C4-2B (cell line): ENCODE measurements around the gene NLRC5.
"Not testable (repeated sequence)": the region's sequence is repeated elsewhere in the genome, so short reads cannot be mapped to it uniquely, and the experiment has no call there.

Experiments
- H3K27ac ChIP-seq: fragments of 450-650 bp; 2 replicates; pipeline ENCODE4 v1.5.1; 2017
- CTCF ChIP-seq: fragments of 450-650 bp; conservative IDR thresholded peaks from 2 replicates; pipeline ENCODE4 v1.5.1; 2017; ENCODE audit warnings: mild to moderate bottlenecking
- ZFX ChIP-seq: fragments of 450-650 bp; IDR thresholded peaks from 2 replicates; pipeline ENCODE4 v1.6.1; 2017

Gene NLRC5

DNA sequence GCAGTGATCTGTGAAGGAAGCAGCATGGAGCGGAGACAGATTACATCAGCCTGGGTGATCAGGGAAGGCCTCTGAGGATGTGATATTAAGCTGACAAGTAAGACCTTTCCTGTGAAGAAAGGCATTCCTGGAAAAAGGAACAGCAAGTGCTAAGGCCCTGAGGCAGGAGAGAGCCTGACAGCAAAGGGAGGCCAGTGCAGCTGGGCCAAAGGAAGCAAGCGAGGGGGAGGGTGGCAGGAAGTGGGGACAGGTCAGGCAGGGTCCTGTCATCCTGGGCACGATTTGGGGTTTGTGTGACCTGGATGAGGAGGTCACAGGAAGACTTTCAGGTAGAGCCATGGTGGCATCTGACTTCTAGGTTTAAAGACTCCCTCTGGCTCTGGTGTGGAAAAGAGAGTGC lies 115.3 kb downstream of the NLRC5 start:
- H3K27ac ChIP-seq, result no peak overlapping the region
- TF ChIP-seq CTCF (no peak), ZFX (no peak)

- TF ChIP-seq CTCF (no peak), ZFX (no peak)
- no peak overlapping the region for H3K27ac ChIP-seq
Measured at GRCh38 chr16:57105184-57105583, 115.8 kb downstream of the NLRC5 start.

DNA sequence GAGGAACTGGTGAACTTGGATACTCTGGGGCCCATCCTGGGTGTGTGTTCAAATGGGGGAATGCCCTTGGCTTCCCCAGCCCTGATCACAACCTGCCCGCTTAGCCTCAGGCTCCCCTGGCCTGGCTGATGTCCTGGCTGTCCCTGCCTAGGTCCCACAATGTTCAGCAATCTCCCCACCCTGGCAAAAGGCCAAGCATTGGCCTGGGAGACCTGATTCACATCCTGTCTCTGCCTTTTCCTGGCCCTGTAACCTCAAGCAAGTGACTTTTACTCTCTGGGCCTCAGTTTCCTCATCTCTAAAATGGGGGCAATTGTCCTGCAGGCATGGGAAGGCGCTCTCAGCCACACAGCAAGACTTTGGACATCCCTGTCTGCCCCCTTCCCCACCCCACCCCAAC lies 117.4 kb downstream of the NLRC5 start:
- H3K27ac ChIP-seq, result no peak overlapping the region
- TF ChIP-seq CTCF, result no peak
- TF ChIP-seq ZFX, result no peak

DNA sequence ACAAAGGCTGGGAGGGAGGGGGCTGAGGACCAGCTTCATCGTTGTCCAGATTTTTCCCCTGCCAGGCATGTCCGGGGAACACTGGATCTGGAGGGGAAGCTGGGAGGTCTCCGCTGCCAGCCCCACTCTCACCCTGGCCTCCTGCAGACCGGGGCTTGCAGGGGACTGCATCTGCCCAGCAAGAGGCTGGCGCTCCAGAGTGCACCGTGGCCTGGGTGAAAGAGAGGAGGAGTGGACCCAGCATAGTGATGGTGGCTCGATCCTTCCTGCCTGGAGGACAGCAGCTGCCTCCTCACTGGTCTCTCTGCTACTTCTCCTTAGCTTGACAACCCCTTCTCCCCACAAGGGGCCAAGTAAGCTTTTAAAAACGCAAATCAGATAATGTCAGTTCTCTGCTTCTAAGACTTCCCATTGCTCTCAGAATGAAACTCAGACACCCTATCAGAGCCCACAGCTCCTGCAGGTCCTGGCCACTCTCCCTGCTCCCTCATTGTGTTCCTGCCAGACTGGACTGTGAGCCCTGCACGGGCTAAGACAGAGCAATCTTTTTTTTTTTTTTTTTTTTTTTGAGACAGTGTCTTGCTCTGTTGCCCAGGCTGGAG lies 118.1 kb downstream of the NLRC5 start:
- TF ChIP-seq ZFX, result no peak
- no peak for TF ChIP-seq CTCF
- no peak overlapping the region for H3K27ac ChIP-seq

DNA sequence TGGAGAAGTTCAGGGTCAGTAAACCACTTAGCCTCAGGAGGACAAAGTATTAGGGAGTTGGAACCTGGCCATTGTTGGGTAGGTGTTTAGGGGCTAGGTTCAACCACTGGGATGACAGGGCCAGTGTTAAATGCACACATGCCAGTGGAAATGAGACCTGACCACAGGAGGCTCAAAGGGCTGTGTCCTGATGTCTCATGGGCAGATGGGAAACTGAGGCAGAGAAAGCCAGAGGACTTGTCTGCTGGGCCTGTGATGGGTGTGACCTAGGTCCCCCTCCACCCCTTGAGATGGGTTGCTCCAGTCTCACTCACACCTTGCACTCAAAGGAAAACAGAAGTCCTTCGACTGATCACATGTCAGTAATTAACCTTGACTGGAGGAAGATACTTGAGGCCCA lies 119.1 kb downstream of the NLRC5 start:
- TF ChIP-seq ZFX, result no peak
- no peak for TF ChIP-seq CTCF

DNA sequence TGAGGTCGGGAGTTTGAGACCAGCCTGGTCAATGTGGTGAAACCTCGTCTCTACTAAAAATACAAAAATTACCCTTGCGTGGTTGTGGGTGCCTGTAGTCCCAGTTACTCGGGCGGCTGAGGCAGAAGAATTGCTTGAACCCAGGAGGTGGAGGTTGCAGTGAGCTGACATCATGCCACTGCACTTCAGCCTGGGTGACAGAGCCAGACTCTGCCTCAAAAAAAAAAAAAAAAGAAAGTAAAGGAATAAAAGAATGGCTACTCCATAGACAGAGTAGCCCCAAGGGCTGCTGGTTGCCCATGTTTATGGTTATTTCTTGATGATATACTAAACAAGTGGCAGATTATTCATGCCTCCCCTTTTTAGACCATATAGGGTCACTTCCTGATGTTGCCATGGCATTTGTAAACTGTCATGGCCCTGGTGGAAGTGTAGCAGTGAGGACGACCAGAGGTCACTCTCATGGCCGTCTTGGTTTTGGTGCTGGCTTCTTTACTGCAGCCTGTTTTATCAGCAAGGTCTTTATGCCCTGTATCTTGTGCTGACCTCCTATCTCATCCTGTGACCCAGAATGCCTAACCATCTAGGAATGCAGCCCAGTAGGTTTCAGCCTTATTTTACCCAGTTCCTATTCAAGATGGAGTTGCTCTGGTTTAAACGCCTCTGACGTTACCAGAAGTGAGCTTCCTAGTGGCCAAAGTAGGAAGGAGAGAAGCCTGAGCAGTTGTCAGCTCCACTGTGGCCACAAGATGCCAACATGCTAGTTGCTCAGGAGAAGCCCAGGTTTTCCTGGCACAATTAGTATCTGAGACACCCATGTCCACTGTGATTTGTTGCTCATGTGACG lies 120.1 kb downstream of the NLRC5 start:
- H3K27ac ChIP-seq, result not testable (repeated sequence)

More for the DNA sequence above, 119.1 kb downstream of the NLRC5 start:
- no peak overlapping the region for H3K27ac ChIP-seq

GRCh38 chr16:57110937-57111336 lies 121.6 kb downstream of the NLRC5 start:
- no peak overlapping the region for H3K27ac ChIP-seq
- no peak for TF ChIP-seq ZFX
- TF ChIP-seq CTCF, result no peak
